ENCODE data around the gene SLC4A3.
"Not testable (repeated sequence)": the region's sequence is repeated elsewhere in the genome, so short reads cannot be mapped to it uniquely, and the experiment has no call there.

Gene SLC4A3

DNA sequence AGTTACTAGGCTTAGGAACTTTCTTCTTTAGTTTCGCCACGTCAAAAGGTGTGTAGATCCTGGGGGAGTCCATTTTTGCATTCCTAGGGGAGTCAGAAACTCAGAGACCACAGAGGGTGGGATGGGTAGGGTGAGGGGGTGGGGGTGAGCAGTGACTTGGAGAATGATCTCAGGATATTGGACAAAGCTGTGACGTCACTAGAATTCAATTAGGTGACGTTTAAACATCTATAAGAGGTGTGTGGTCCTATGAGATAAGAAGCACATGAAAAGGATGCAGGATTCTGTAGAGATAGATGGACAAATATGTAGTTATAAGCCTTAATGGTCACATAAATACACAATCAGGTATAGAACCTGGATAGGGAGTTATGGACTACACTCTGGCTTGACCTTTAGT is 21.5 kb downstream of the SLC4A3 start:
- DNase-seq, result no peak

DNA sequence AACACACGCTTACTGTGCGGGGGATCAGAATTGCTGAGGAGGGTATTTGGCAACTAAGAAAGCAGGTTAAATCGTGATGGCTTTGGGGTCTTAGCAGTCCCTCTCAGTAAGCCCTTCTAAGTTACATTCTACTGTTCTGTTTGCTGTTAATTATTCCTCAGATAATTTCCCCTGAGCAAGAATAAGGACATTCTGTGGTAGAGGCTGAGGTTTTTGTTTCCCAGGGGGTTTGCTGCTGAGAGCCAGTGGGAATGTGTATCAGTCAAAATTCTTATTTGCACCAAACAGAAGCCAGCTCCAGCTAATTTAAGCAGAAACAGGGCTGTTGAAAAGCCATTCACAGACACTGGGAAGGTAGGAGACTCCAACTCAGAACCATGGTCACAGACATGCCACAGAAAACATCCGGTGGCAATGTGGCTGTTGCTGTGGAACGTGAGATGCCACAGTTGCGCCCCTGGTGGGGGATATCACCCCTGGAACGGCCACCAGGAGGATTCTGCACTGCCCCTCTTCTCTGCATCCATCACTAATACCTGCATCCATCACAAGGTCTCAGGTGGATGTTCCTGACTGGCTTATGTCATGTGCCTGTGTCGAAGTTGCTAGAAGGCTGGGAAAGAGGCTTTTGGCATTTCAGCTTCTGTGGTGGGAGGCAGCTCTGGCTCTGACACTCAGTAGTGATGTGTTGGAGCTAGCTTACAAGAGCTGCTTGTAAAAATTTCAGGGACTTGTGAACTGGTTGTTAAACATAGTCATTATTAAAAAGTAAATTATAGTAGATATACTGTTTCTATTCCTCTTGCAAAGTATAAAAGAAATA is 23.2 kb downstream of the SLC4A3 start:
- no peak for DNase-seq

DNA sequence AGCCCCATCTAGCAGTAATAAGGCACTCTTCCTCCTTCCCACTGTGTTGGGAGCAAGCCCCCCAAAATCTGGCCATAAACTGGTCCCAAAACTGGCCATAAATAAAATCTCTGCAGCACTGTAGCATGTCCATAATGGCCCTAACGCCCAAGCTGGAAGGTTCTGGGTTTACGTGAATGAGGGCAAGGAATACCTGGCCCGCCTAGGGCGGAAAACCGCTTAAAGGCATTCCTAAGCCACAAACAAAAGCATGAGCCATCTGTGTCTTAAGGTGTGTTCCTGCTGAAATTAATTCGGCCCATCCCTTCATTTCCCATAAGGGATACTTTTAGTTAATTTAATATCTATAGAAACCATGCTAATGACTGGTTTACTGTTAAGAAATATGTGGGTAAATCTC is 24.2 kb downstream of the SLC4A3 start:
- DNase-seq, result not testable (repeated sequence)

DNA sequence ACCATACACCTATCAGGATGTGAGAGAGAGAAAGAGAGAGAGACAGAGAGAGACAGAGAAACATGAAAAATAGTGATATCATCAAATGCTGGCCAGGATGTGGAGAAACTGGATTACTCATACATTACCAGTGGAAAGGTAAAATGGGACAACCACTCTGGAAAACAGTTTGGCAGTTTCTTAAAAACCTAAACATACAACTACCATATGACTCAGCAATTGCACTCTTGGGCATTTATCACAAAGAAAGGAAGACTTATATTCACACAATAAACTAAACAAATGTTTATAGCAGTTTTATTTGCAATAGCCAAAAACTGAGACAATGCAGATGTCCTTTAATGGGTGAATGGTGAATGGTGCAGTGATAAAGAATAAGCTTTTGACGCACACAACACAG is 29.1 kb downstream of the SLC4A3 start:
- DNase-seq, result no peak

DNA sequence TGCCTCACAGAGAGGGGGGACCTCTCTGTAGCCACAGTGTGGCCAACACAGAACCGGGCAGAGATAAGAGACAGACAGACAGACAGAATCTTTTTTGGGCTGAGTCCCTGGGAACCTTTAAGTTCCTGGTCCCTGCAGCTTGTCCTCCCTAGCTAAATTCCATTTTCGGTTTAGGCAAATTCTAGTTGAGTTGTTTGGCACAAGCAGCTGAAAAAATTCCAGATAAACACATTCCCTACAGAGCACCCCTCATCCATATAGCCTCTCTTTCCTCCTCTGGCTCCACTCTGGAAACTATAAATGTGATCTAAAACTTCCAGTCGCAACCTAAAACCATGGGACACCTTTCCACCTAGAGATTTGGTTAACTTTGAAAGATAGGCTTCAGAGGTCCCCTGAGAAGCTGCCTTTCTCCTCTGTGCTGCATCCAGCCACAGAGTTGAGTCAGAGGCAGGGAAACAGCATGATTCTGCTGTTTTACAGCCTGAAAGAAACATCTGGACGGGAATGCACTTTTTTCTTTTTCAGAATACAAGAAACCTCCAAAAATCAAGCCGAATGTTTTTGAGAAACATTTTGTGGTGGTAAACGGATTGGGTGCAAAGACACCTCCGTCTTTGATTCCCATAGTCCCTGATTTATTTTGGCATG is 30.9 kb downstream of the SLC4A3 start:
- no peak for DNase-seq

DNA sequence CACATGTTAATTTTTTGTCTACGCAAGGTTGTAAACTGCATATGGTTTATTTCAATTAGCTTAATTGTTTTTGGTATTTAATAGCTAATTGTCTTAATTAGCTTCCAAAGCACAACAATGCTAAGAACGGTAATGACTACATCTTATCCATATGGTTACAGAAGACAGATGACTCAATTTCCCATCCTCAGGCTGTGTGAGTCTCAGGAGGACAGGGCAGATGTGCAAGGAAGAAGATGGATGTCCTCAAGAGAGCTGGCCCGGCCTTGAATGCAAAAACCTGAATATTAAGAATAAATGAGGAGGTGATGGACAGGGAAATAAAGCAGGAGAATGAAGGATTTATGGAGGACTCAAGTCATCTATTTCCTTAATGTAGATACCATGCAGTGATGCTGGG is 31.4 kb downstream of the SLC4A3 start:
- no peak for DNase-seq

DNA sequence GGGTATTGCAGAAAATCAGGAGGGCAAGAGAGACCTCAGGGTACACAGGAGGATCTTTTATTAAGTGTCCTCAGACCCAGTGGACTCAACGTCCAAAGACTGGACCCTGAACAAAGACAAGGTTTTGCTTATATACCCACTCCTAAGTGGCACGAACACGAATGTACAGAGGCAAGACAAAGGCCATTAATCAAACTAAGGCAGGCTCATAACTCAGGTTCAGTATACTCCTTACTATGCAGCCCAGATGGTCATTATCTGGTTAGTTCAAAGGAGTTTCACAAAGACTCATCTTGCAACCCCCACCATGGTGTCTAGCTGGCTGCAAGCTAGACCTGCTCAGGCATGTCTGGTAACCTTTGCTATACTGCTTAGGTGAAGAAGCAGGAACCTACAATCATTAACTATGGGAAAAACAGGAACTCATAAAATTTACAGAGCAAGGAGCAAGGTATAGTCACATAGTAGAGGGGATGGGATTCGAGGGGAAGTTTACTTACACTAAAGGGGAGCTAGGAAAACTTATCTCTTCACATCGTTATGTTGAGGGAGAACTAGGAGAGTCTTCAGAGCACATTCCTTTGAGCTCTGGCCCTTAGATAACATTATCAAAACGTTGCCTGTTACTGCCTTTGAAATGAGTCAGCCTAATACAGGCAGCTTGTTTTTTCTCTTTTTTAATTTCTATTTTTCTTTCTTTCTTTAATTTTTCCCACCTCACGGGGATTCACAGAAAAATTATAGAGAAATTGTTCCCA is 33.9 kb downstream of the SLC4A3 start:
- DNase-seq, result no peak

DNA sequence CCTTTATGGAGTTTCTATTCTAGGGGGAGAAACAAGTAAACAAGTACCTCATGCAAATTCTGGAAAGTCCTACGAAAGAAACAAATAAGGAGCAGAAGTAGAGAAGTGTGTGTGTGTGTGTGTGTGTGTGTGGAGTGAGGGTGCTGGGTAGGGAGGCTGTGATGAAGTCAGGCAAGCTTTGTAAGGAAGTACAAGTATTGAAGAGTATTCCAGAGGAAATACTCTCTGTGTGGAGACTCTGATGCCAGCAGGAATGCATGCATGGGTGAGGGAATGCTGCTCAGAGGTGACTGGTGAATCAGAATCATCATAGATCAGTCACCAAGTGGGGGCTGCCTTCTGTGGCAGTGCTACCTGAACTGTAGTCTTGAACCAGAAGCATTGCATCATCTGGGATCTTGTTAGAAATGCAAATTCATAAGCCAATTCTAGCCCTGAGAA is 34.5 kb downstream of the SLC4A3 start:
- DNase-seq, result no peak

DNA sequence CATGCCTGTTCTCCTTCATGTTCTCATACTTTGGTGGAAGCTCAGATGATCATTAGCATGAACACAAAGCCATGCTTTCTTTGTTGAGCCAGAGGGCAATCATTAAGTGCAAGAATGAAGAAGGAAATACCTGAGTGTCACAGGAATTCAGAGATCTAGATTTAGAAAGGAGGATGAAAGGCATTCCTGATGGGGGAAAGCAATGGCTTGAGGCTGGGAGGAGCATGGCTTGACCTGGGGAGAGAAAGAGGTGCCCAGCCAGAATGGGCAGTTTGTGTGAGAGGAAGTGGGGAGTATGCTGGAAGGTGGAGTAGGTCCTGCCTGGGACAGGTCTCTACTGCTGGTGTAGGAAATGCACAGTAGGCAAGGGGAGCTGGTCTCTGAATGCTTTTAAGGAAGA is 35.1 kb downstream of the SLC4A3 start:
- DNase-seq, result no peak

DNA sequence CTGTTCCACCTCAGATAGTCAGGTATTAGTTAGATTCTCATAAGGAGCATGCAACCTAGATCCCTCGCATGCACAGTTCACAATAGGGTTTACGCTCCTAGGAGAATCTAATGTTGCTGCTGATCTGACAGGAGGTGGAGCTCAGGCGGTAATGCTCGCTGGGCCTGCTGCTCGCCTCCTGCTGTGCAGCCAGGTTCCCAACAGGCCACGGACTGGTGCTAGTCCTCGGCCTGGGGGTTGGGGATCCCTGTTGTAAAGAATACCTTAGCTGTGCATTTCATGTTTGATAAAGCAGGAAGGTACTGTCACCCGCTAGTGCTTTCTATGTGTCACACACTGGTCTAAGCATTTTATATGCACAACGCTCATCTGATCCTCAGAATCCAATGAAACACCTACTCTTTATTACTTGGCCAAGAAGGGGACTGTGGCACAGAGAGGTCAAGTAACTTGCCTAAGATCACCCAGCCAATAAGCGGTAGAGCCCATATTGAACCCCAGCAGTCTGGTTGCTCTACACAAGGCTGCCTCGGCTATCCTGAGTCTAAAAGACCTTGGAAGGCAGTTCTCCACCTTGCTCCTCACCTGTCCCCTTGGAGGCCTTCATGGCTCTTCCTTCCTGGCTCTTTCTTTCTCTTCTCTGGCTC is 35.8 kb downstream of the SLC4A3 start:
- no peak for DNase-seq

DNA sequence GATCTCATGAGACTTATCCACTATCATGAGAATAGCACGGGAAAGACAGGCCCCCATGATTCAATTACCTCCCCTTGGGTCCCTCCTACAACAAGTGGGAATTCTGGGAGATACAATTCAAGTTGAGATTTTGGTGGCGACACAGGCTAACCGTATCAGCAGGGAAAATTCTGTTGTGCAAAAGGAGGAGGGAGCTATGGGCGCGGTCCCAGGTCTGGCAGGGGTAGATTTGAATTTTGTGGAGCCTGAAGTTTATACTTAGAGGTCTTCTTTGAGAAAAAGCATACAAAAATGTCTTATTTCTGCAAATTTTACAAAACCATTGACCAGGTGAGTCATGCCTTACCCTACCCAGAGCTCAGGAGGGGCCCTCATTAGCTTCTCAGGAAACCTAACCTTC is 36.6 kb downstream of the SLC4A3 start:
- DNase-seq, result no peak

DNA sequence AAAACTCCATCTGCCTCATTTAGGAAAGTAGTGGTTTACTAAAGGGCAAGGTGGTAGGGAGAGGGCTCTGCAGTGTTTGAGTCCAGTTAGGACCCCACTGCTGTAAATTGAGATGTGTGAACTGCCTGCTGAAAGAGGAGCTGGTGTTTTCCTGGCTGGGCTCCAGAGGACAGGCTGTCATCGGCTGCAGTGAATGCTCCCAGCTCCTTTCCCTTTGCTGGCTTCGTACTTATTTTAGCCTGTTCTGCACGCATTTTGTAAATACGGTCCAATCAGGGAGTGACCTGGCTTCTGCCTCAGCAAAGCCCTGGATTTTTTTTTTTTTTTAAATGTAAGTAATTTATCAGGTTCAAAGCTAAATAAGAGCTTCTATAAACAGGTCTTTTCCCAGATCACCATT is 37.5 kb downstream of the SLC4A3 start:
- no peak for DNase-seq

DNA sequence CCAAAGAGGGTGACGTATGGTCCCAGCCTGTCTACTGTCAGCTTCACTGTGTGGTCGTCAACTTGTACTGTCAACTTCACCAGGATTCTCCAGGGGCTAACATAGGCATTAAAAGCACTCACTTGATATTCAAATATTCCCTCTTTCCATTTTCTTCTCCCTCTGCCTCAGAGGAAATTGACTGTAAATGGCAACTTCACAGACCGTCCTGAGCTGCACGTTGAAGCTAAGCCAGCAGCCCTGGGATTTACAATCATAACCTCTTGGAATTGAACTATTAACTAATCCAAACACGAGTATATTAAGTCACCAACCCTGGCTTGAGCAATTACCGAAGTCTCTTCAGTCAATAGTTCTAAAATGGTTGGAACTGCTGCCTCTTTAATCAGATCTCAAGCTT is 38.5 kb downstream of the SLC4A3 start:
- no peak for DNase-seq

DNA sequence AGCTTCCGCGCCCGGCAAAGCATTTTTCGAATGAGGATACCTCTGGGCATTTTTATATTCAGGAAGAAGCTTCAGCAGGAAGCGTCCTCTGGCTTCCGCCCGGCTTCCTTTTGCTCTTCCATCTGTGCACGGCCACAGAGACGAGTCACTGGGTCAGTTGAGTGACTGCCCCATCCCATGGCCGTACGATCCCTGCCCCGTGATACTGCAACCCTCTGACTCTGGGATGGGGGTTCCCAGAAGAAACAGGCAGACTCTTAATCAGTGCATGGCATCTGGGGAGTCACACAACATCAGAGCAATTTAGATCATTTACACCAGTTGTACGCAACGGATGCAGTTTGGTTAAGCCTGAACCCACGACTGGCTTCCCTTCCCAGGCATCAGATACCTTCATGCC is 40.9 kb downstream of the SLC4A3 start:
- DNase-seq, result no peak

DNA sequence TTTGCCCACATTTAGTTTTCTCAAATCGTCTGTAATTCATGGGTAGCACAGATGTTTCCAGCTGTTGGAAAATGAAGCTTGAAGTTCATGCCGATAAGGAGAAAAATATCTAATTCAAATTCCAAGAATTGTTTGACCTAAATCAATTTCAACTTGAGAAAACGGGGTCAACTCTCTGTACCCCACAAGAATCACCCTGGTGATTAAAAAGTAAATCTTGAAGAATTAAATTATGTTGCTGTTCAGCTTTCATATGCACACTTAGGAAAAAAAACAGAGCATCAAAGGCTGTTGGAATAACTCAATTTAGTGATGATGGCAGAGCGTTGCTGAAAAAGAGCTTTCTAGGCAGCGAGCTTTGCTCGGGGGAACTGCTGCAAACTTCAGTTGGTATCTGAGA is 43.0 kb downstream of the SLC4A3 start:
- no peak for DNase-seq

DNA sequence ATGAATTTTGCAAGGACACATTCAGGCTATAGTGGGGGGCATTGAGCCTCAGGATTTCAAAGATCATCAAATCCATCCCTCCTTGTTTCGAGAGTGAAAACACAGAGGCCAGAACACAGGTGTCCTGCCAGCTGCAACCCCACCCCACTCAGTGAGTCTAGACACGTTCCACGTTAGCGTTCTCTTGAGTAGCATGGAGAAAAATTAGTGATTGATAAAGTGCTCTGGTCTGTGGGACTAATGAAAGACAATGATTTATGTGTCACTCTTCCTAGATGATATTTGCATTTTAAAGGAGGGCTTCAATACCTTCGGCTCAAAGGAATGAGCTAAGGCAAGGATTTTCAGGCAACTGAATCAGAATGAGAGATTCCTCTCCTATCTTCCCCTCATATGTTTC is 43.8 kb downstream of the SLC4A3 start:
- DNase-seq, result no peak

DNA sequence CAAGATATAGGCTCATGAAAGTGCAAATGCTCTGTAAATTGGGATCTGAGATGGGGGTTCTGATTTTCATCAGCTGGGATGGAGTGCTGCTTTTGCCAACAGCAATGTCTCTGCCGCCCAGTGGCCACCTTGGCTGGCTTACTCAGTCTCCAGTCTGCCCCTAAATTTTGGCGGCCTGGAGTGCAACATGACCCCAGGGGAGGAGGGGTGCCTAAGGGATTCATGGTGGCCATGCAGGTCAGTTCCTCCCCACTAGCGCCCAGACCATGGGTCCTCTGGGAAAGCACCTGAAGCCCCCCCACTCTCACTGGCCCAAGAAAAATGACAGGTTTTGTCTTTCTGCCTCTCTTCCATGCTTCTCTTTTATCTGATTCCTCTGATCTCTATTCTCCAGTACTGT is 45.0 kb downstream of the SLC4A3 start:
- DNase-seq, result no peak

DNA sequence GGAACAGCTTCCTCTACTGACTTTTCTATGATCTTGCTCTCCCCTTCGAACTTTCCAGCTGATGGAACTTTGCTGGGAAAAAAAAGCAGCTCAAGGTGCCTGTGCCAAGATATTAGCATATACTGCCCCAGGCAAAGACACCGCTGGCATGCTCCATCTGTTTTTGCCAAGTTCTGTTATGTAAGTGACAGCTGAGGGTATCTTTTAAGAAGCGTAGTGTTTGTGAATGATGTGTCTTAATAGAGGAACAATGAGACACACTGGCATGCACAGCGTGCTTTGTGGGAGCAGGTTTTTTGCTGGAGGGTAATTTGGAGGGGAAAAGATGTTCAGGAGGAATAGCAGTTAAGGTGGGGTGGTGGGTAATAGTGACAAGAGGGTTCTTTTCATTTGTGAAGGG is 47.8 kb downstream of the SLC4A3 start:
- no peak for DNase-seq

DNA sequence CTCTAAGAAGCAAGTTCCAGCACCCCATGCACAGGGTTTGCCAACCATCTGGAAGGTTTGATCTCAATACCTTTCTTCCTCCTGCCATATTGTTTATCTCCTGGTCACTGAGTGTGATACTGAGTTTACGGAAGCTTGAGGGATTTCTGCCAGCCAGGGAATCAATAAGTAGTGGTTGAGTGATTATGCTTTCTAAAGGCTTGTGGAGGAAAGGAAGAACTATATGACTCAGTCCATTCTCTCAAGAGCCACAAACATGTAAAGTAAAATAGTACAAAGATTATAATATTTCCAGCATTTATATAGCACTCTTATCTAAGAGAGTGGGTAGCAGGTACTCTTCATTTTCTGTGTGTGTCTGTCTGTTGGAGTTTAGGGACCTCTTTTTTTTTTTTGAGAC is 49.2 kb downstream of the SLC4A3 start:
- no peak for DNase-seq

DNA sequence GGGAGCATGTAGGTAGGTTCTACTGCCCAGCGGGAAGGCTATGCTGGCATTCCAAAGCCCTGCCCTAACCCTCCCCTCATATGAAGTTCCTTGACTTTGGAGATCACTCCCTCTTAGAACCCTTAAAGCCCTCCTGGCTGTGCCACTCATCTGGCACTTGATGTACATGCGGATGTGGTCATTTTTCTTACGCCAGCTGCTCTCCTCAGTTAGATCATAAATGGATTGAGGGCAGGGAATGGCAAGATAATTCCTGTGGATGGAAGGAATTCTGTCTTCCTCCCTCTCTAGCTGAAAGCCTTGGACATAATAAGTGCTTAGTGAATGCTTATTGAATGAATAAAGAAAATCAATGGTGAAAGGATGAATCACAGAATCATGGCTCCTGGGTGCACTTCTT is 51.6 kb downstream of the SLC4A3 start:
- DNase-seq, result no peak

DNA sequence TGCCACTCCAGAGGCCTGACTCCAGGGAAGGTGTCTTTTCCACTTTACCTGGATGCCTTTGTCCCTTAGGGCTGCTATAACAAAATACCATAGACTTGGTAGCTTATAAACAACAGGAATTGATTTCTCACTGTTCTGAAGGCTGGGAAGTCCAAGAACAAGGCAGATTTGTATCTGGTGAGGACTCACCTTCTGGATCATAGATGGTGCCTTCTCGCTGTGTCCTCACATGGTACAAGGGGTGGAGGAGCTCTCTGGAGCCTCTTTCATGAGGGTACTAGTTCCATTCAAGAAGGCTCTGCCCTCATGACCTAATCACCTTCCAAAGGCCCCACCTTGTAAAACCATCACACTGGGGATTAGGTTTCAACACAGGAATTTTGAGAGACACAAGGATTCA is 52.1 kb downstream of the SLC4A3 start:
- no peak for DNase-seq

DNA sequence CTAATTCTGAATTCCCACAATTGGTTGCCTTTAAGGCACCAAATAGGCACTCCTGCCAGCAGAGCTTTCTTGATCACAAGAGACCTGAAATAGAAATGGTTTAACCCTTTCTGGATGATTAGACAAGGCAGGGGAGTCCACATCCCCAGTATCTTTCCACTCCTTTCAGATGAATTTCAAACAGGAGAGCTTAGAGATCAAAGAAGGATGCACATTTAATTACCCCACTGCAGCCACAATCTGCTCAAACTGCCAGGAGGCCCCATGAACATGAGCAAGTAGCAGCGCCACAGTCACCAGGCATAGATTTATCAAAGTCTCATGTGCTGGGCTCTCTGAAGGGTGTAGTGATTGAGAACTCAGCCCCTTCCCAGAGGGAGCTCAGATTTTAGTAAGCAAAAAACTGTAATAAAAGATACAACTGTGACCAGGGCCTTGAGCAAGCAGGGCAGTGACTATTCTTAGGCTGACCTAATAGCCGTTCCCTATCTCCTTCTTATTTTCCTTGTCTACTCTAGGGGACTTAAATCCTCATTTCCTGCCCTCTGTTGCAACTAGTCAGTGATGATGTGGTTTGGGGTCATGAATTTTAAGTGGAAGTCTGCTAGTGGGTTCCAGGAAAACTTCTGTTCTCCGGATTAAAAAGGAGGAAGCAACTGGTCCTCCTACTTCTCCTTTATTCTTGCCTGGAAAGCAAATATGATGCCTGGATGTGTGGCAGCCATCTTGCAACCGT is 53.7 kb downstream of the SLC4A3 start:
- DNase-seq, result no peak

Data from effector CD8-positive, alpha-beta T cell (primary cell).